GM23338 (cell line): ENCODE measurements around the gene PDX1. TPM values are rescaled to one million over a fixed set of nuclear protein-coding genes. Genes with fewer than 3 reads are reported as not detected.
A peak's percentile ranks its signal among the peaks of the same experiment; 100 is the strongest.

ENCODE experiments used
- ATAC-seq: fragments of 200-7000 bp; cut with Tn5 transposase; 3 replicates; pipeline ENCODE4 v1.9.1; 2020
- DNase-seq: peaks from one replicate; pipeline ENCODE4 v3.0.0-alpha.2; 2015; ENCODE audit warnings: low spot score
- H2AFZ ChIP-seq: fragments of 200-600 bp; sonication (generic); 2 replicates; pipeline ENCODE4 v1.8.0; 2016; ENCODE audit warnings: antibody characterized with exemption, mild to moderate bottlenecking, moderate library complexity
- H3F3A ChIP-seq: fragments of 200-600 bp; sonication (generic); replicated peaks from 2 replicates; pipeline ENCODE4 v1.8.0; 2017; ENCODE audit warnings: antibody characterized with exemption, mixed run types, low read depth
- H3K27ac ChIP-seq: fragments of 200-600 bp; sonication (generic); 2 replicates; pipeline ENCODE4 v1.6.1; 2016; ENCODE audit warnings: low read depth
- H3K27me3 ChIP-seq: fragments of 200-600 bp; sonication (generic); 2 replicates; pipeline ENCODE4 v1.8.0; 2016; ENCODE audit warnings: mild to moderate bottlenecking, mixed run types, moderate library complexity; ENCODE audit not compliant: insufficient read depth
- H3K36me3 ChIP-seq: fragments of 200-600 bp; sonication (generic); 2 replicates; pipeline ENCODE4 v1.8.0; 2016; ENCODE audit warnings: mild to moderate bottlenecking; ENCODE audit not compliant: insufficient read depth
- H3K4me1 ChIP-seq: fragments of 200-600 bp; sonication (generic); 2 replicates; pipeline ENCODE4 v1.8.0; 2016; ENCODE audit warnings: mild to moderate bottlenecking, moderate library complexity; ENCODE audit not compliant: insufficient read depth
- H3K4me2 ChIP-seq: fragments of 200-600 bp; sonication (generic); 2 replicates; pipeline ENCODE4 v1.7.1; 2017; ENCODE audit warnings: mixed run types
- H3K4me3 ChIP-seq: fragments of 200-600 bp; sonication (generic); 2 replicates; pipeline ENCODE4 v1.6.1; 2016; ENCODE audit warnings: mixed run types
- H3K79me2 ChIP-seq: fragments of 200-600 bp; sonication (generic); replicated peaks from 2 replicates; pipeline ENCODE4 v1.8.0; 2017; ENCODE audit warnings: mild to moderate bottlenecking; ENCODE audit not compliant: insufficient read depth
- H3K9me2 ChIP-seq: fragments of 200-600 bp; sonication (generic); 2 replicates; pipeline ENCODE4 v1.8.0; 2017; ENCODE audit not compliant: insufficient read depth
- H4K20me1 ChIP-seq: fragments of 200-600 bp; sonication (generic); replicated peaks from 2 replicates; pipeline ENCODE4 v1.8.0; 2017; ENCODE audit warnings: mild to moderate bottlenecking; ENCODE audit not compliant: insufficient read depth
- H3K27ac Mint-ChIP-seq: 2 replicates; pipeline ENCODE4 v1.8.0; 2020; ENCODE audit warnings: inconsistent platforms, mild to moderate bottlenecking, moderate library complexity, mixed read lengths
- H3K27me3 Mint-ChIP-seq: 3 replicates; pipeline ENCODE4 v1.8.0; 2022; ENCODE audit warnings: low read depth, mild to moderate bottlenecking, moderate library complexity, mixed read lengths, inconsistent platforms; ENCODE audit not compliant: insufficient read depth, poor library complexity
- H3K36me3 Mint-ChIP-seq: 3 replicates; pipeline ENCODE4 v1.8.0; 2021; ENCODE audit warnings: low read depth, mild to moderate bottlenecking, inconsistent platforms, moderate library complexity, mixed read lengths
- H3K4me1 Mint-ChIP-seq: 3 replicates; pipeline ENCODE4 v1.8.0; 2020; ENCODE audit warnings: mild to moderate bottlenecking, inconsistent platforms, mixed read lengths
- H3K4me3 Mint-ChIP-seq: 3 replicates; pipeline ENCODE4 v1.8.0; 2021; ENCODE audit warnings: moderate library complexity, mild to moderate bottlenecking, inconsistent platforms, mixed read lengths
- H3K9me3 Mint-ChIP-seq: 3 replicates; pipeline ENCODE4 v1.8.0; 2020; ENCODE audit warnings: moderate library complexity, mild to moderate bottlenecking, inconsistent platforms, mixed read lengths
- CREB1 ChIP-seq: fragments of 250-450 bp; sonication (Bioruptor Pico); IDR thresholded peaks from 2 replicates; pipeline ENCODE4 v1.5.0; 2020; ENCODE audit warnings: low read depth, mild to moderate bottlenecking, moderate library complexity
- EZH2 ChIP-seq: fragments of 200-600 bp; sonication (generic); IDR thresholded peaks from one replicate; pipeline ENCODE4 v1.8.0; 2017; ENCODE audit warnings: antibody characterized with exemption, mild to moderate bottlenecking, low read depth; ENCODE audit not compliant: unreplicated experiment
- EZH2phosphoT487 ChIP-seq: fragments of 200-600 bp; sonication (generic); IDR thresholded peaks from one replicate; pipeline ENCODE4 v1.8.1; 2018; ENCODE audit warnings: antibody characterized with exemption; ENCODE audit not compliant: unreplicated experiment
- JUNB ChIP-seq: IDR thresholded peaks from one replicate; pipeline ENCODE4 v1.6.1; 2016; ENCODE audit warnings: antibody characterized with exemption; ENCODE audit not compliant: unreplicated experiment
- NANOG ChIP-seq: IDR thresholded peaks from 2 replicates; pipeline ENCODE4 v1.6.1; 2016; ENCODE audit warnings: antibody characterized with exemption, borderline replicate concordance
- POLR2AphosphoS5 ChIP-seq: IDR thresholded peaks from 2 replicates; pipeline ENCODE4 v1.6.1; 2016; ENCODE audit warnings: antibody characterized with exemption, low read depth
- STAT1 ChIP-seq: IDR thresholded peaks from one replicate; pipeline ENCODE4 v1.6.1; 2016; ENCODE audit warnings: antibody characterized with exemption; ENCODE audit not compliant: unreplicated experiment
- ZNF114 ChIP-seq: fragments of 250-450 bp; sonication (Bioruptor Pico); IDR thresholded peaks from 2 replicates; pipeline ENCODE4 v1.5.0; 2020; ENCODE audit warnings: mild to moderate bottlenecking, moderate library complexity
- ZNF331 ChIP-seq: fragments of 250-450 bp; sonication (Bioruptor Pico); IDR thresholded peaks from 2 replicates; pipeline ENCODE4 v1.5.0; 2020; ENCODE audit warnings: low read depth, mild to moderate bottlenecking, moderate library complexity
- polyA plus RNA-seq: library from polyadenylated mRNA; unstranded; fragments of >200 nt; fragmentation: Nextera tagmentation; extraction: Ambion mirVana; gene quantifications from 2 replicates; pipeline ENCODE4 v1.2.1, GENCODE V29; 2016
- total RNA-seq: library from RNA; depleted of rRNA; stranded (reverse); fragments of >200 nt; shearing (Covaris generic); gene quantifications from 2 replicates; pipeline ENCODE4 v1.2.3, GENCODE V29; 2014
- TF ChIP-seq, protein P1 (sequence below): IDR thresholded peaks from 2 replicates; pipeline ENCODE4 v1.6.1; 2016; ENCODE audit warnings: antibody characterized with exemption
- TF ChIP-seq, protein P2 (sequence below): IDR thresholded peaks from one replicate; pipeline ENCODE4 v1.6.1; 2018; ENCODE audit warnings: antibody characterized with exemption; ENCODE audit not compliant: unreplicated experiment
- TF ChIP-seq, protein P3 (sequence below): fragments of 250-450 bp; sonication (Bioruptor Pico); IDR thresholded peaks from 2 replicates; pipeline ENCODE4 v1.5.0; 2020; ENCODE audit warnings: mild to moderate bottlenecking, moderate library complexity
- TF ChIP-seq, protein P4 (sequence below), 2 experiments: fragments of 200-600 bp in 1 of 2; sonication (generic) in 1 of 2; conservative IDR thresholded peaks; 2 replicates each; pipeline versions ENCODE4 v1.5.1 to v1.6.1; 2016 to 2017; ENCODE audit warnings: antibody characterized with exemption in 2 of 2, low read depth in 2 of 2, mild to moderate bottlenecking in 2 of 2, moderate library complexity in 1 of 2

Gene PDX1
- total and polyA plus RNA-seq, 2 experiments from 2014 or later, result not detected

DNA sequence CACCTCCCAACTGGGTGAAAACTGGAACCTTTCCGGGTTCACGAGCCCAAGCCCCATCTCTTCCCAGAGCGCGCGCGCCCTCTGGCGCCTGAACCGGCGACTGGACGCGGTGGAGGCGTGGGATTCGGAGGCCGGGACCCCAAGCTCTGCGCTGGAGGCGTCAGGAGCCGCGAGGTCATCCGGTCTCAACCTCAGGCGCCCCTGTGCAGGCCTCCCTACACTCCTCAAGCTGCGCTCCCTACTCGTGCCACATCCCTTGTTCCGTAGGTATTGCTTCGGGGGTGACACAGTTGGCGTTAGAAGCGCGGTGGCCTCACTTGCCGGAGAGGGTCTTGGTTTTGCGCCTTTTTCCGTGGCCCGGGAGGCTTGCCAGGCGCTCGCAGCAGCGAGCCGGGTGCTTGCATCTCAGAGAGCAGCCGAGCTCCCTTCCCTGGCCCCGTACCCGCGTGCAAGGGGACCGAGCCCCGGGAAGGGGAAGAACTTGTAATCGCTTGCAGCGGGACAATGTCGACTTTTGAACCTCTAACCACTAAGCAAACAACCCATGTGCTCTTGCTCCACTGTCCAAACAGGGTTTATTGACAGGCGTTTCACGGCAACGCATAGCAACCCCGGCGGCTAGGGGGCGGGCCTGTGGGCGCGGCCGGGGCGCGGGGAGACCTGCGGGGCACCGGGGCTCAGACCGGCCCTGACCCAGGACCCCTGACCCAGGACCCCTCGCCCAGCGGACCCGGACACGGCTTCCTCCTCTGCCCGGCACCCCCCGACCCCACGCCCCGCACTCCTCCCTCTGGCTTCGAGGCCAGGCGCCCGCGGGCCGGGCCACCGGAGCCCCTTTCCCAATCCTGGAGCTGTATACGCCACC is 40.8 kb downstream of the PDX1 start:
- peaks cover 31% of the 10 kb centered on the region for H3K4me1 Mint-ChIP-seq
- H3K36me3 Mint-ChIP-seq, result no peaks in the 10 kb centered on the region
- peak overlapping the region; percentile 60 for H3K4me3 Mint-ChIP-seq
- TF ChIP-seq EZH2phosphoT487 (peak; percentile 70), ZNF114 (CRISPR knock-in tag) (no peak), CREB1 (CRISPR knock-in tag) (no peak), EZH2 (peak; percentile 84), ZNF331 (CRISPR knock-in tag) (no peak), STAT1 (no peak), NANOG (no peak), JUNB (no peak), POLR2AphosphoS5 (no peak)
- TF ChIP-seq, protein P1, sequence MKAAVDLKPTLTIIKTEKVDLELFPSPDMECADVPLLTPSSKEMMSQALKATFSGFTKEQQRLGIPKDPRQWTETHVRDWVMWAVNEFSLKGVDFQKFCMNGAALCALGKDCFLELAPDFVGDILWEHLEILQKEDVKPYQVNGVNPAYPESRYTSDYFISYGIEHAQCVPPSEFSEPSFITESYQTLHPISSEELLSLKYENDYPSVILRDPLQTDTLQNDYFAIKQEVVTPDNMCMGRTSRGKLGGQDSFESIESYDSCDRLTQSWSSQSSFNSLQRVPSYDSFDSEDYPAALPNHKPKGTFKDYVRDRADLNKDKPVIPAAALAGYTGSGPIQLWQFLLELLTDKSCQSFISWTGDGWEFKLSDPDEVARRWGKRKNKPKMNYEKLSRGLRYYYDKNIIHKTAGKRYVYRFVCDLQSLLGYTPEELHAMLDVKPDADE, result no peak
- TF ChIP-seq, protein P2, sequence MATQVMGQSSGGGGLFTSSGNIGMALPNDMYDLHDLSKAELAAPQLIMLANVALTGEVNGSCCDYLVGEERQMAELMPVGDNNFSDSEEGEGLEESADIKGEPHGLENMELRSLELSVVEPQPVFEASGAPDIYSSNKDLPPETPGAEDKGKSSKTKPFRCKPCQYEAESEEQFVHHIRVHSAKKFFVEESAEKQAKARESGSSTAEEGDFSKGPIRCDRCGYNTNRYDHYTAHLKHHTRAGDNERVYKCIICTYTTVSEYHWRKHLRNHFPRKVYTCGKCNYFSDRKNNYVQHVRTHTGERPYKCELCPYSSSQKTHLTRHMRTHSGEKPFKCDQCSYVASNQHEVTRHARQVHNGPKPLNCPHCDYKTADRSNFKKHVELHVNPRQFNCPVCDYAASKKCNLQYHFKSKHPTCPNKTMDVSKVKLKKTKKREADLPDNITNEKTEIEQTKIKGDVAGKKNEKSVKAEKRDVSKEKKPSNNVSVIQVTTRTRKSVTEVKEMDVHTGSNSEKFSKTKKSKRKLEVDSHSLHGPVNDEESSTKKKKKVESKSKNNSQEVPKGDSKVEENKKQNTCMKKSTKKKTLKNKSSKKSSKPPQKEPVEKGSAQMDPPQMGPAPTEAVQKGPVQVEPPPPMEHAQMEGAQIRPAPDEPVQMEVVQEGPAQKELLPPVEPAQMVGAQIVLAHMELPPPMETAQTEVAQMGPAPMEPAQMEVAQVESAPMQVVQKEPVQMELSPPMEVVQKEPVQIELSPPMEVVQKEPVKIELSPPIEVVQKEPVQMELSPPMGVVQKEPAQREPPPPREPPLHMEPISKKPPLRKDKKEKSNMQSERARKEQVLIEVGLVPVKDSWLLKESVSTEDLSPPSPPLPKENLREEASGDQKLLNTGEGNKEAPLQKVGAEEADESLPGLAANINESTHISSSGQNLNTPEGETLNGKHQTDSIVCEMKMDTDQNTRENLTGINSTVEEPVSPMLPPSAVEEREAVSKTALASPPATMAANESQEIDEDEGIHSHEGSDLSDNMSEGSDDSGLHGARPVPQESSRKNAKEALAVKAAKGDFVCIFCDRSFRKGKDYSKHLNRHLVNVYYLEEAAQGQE, result no peak
- TF ChIP-seq, protein P3, sequence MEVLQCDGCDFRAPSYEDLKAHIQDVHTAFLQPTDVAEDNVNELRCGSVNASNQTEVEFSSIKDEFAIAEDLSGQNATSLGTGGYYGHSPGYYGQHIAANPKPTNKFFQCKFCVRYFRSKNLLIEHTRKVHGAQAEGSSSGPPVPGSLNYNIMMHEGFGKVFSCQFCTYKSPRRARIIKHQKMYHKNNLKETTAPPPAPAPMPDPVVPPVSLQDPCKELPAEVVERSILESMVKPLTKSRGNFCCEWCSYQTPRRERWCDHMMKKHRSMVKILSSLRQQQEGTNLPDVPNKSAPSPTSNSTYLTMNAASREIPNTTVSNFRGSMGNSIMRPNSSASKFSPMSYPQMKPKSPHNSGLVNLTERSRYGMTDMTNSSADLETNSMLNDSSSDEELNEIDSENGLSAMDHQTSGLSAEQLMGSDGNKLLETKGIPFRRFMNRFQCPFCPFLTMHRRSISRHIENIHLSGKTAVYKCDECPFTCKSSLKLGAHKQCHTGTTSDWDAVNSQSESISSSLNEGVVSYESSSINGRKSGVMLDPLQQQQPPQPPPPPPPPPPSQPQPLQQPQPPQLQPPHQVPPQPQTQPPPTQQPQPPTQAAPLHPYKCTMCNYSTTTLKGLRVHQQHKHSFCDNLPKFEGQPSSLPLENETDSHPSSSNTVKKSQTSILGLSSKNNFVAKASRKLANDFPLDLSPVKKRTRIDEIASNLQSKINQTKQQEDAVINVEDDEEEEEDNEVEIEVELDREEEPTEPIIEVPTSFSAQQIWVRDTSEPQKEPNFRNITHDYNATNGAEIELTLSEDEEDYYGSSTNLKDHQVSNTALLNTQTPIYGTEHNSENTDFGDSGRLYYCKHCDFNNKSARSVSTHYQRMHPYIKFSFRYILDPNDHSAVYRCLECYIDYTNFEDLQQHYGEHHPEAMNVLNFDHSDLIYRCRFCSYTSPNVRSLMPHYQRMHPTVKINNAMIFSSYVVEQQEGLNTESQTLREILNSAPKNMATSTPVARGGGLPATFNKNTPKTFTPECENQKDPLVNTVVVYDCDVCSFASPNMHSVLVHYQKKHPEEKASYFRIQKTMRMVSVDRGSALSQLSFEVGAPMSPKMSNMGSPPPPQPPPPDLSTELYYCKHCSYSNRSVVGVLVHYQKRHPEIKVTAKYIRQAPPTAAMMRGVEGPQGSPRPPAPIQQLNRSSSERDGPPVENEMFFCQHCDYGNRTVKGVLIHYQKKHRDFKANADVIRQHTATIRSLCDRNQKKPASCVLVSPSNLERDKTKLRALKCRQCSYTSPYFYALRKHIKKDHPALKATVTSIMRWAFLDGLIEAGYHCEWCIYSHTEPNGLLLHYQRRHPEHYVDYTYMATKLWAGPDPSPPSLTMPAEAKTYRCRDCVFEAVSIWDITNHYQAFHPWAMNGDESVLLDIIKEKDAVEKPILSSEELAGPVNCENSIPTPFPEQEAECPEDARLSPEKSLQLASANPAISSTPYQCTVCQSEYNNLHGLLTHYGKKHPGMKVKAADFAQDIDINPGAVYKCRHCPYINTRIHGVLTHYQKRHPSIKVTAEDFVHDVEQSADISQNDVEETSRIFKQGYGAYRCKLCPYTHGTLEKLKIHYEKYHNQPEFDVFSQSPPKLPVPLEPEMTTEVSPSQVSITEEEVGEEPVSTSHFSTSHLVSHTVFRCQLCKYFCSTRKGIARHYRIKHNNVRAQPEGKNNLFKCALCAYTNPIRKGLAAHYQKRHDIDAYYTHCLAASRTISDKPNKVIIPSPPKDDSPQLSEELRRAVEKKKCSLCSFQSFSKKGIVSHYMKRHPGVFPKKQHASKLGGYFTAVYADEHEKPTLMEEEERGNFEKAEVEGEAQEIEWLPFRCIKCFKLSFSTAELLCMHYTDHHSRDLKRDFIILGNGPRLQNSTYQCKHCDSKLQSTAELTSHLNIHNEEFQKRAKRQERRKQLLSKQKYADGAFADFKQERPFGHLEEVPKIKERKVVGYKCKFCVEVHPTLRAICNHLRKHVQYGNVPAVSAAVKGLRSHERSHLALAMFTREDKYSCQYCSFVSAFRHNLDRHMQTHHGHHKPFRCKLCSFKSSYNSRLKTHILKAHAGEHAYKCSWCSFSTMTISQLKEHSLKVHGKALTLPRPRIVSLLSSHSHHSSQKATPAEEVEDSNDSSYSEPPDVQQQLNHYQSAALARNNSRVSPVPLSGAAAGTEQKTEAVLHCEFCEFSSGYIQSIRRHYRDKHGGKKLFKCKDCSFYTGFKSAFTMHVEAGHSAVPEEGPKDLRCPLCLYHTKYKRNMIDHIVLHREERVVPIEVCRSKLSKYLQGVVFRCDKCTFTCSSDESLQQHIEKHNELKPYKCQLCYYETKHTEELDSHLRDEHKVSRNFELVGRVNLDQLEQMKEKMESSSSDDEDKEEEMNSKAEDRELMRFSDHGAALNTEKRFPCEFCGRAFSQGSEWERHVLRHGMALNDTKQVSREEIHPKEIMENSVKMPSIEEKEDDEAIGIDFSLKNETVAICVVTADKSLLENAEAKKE (CRISPR knock-in tag), result no peak
- TF ChIP-seq, protein P4, sequence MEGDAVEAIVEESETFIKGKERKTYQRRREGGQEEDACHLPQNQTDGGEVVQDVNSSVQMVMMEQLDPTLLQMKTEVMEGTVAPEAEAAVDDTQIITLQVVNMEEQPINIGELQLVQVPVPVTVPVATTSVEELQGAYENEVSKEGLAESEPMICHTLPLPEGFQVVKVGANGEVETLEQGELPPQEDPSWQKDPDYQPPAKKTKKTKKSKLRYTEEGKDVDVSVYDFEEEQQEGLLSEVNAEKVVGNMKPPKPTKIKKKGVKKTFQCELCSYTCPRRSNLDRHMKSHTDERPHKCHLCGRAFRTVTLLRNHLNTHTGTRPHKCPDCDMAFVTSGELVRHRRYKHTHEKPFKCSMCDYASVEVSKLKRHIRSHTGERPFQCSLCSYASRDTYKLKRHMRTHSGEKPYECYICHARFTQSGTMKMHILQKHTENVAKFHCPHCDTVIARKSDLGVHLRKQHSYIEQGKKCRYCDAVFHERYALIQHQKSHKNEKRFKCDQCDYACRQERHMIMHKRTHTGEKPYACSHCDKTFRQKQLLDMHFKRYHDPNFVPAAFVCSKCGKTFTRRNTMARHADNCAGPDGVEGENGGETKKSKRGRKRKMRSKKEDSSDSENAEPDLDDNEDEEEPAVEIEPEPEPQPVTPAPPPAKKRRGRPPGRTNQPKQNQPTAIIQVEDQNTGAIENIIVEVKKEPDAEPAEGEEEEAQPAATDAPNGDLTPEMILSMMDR (conservative IDR thresholded peaks at IDR 0.05; ENCODE audit: low read depth in 2 of 2), result peak; percentile 65 to 80
- no peak overlapping the region for H3K27ac ChIP-seq
- peak overlapping the region; percentile 66; the same call in 1 of the 2 replicates for H2AFZ ChIP-seq
- H3K9me3 Mint-ChIP-seq, result no peaks in the 10 kb centered on the region; the same call in 2 of the 3 replicates
- DNase-seq (peak; percentile 92), ATAC-seq (peak; percentile 69)
- H4K20me1 ChIP-seq, result peaks cover 44% of the 10 kb centered on the region
- no peaks in the 10 kb centered on the region for H3K36me3 ChIP-seq
- peaks cover 98% of the 10 kb centered on the region for H3K27me3 Mint-ChIP-seq
- H3K79me2 ChIP-seq, result no peaks in the 10 kb centered on the region
- no peaks in the 10 kb centered on the region for H3K9me2 ChIP-seq
- peaks cover 42% of the 10 kb centered on the region for H3K4me1 ChIP-seq
- peak overlapping the region; percentile 55 for H3K4me3 ChIP-seq
- peaks cover 100% of the 10 kb centered on the region for H3K27me3 ChIP-seq
- peak overlapping the region; percentile 82 for H3K4me2 ChIP-seq
- H3K27ac Mint-ChIP-seq, result no peak overlapping the region
- H3F3A ChIP-seq, result peaks cover 41% of the 10 kb centered on the region
